Stimulated activated CD8-positive, alpha-beta memory T cell treated with anti-CD3 and anti-CD28 coated beads, Interleukin-12 subunit alpha, Interleukin-12 subunit beta, amount 100 ng/mL, for 1 hour (primary cell): ENCODE measurements around the gene CPOX.

Source experiments
- DNase-seq: peaks from one replicate; pipeline ENCODE4 v3.0.0-alpha.2; 2020; ENCODE audit warnings: low read depth

Gene CPOX

DNA sequence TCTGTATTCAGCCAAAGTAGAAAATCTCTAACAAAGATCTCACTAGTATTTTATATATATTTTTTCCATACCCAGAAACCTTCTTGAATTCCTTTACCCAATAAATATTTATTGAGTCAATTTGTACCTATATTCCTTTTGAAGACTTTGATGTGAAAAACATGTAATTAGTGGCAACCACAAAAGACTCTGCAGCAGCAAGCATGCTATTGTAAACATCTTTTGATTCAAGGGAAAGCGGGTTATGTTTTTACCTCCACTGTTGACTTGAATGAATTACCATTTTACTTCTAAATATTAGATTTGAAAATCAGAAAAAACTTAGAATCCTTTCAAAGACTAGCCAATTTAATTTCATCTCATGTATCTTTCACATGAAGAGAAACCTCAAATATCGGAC is 59.2 kb downstream of the CPOX start:
- no peak for DNase-seq

DNA sequence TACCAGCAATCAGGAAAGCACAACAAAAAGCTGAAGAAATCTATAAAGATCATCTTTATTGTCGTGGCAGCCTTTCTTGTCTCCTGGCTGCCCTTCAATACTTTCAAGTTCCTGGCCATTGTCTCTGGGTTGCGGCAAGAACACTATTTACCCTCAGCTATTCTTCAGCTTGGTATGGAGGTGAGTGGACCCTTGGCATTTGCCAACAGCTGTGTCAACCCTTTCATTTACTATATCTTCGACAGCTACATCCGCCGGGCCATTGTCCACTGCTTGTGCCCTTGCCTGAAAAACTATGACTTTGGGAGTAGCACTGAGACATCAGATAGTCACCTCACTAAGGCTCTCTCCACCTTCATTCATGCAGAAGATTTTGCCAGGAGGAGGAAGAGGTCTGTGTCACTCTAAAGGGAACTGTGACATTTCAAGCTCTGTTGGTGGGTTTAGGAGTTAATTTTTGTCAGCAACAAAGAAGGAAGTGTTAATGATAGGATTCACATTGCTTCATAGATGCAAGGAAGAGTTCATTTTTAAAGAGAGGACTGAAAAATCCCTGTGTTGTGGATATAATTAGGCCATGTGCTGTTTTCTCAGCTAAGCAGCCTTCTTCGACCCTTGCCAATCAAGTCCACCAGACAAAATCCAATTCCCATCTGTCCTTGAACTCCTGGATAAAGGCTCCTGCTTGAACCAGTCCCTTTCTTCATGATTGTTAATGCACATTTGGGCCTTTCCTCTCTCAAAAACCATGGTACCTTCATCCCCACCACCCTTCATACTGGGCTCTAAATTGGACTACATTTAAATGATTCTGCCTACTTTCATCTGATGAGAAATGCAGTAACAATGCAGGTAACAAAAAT is 60.5 kb downstream of the CPOX start:
- no peak for DNase-seq

DNA sequence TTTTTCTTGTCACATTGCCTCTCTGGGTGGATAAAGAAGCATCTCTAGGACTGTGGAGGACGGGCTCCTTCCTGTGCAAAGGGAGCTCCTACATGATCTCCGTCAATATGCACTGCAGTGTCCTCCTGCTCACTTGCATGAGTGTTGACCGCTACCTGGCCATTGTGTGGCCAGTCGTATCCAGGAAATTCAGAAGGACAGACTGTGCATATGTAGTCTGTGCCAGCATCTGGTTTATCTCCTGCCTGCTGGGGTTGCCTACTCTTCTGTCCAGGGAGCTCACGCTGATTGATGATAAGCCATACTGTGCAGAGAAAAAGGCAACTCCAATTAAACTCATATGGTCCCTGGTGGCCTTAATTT is 61.2 kb downstream of the CPOX start:
- DNase-seq, result no peak

DNA sequence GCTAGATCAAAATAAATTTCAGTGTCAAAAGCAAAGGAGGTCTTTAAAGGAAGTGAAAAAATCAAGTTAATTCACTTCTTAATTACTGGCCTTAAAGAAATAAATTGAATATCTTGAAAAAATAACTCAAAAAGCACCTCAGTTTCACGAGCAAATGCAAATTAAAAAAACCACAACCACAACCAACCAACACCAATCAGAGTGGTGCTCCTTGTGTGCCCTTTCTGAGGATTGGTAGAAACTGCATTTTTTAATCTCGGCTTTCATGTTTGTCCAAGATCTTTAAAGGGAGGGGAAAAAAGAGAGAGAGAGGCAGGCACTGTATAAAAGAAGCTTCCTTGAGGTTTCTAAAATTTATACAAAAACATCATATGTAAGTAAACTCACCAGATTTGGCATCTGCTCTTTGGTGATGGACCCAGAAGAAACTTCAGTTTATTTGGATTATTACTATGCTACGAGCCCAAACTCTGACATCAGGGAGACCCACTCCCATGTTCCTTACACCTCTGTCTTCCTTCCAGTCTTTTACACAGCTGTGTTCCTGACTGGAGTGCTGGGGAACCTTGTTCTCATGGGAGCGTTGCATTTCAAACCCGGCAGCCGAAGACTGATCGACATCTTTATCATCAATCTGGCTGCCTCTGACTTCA is 61.7 kb downstream of the CPOX start, which contains the start of gene GPR15:
GPR15 (plus strand) TSS at position 357 of the 653 bp plus-strand sequence; CDS start at position 413, 56 bp downstream.
- DNase-seq, result no peak

DNA sequence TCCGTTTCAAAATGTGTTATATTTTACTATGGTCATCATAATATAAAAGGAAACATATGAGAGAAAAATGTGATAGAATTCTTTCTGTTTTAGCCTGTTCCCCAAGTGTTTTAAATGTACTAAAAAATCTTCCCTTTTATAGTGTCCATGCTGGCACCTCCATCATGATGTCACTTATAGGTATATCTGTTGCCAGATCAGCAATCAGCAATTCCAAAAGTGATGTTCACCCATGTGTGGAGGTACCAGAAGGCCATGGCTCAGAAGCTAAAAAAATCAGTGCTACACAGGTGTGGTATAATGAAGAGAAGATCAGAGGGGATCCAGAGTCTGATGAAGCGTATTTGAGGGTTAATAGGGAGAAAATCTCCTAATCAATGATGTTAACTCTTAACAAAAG is 62.7 kb downstream of the CPOX start:
- DNase-seq, result no peak

DNA sequence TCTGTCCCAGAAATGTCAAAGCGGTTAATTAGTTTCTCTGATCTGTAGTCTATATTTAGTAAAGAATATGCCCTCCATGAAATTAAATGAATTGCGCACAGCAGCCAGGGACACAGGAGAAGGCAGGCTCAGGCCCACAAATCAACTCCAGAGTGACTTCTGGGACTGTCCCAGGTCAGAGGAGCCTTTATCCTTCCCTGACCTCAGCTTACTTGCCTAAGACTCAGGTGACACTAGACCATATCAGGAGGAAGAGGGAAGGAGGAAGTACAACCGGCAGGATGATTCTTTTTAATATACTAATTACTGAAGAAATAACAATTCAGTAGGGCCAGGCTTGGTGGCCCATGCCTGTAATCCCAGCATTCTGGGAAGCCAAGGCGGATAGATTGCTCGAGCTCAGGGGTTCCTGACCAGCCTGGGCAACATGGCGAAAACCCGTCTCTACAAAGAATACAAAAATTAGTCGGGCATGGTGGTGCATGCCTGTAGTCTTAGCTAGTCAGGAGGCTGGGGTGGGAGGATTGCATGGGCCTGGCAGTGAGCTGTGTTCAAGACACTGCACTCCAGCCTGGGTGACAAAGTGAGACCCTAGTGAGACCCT is 63.5 kb downstream of the CPOX start:
- no peak for DNase-seq
